ENCODE measurements around the gene IL18R1.

The IL18R1 gene

DNA sequence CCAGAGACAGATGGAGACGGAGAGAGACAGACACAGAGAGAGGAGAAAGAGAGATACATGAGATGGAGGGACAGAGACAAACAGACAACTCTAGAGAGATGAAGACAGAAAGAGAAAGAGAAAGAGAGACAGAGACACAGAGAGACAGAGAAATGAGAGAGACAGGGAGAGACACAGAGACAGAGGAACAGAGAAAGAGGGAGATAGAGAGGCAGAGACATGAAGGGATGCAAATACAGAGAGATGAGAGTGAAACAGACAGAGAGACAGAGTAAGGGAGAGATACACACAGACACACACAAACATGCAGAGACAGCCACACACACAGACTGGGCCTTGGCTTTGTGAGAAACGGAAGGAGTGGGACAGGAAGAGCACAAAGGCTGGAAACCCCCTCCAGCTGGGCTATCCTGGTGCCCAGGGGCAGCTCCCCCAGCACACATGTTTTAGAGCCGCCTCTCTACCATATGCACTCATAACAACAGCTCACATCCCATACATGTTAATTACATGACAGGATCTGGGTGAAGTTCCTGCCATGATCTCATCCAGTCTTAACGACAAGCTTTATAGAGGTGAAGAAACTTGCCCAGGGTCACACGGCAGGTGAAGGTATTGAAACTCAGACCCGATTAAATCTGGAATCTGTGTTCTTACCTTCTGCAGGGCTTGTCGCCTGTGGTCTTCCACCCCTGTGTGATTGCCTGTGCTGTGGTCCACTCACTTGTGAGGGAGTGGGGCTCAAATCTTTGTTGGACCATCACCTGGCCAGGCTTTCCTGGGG is 32.4 kb downstream of the IL18R1 start:
- no peak for DNase-seq (ENCODE audit: low read depth in 2 of 2, low spot score in 1 of 2)

GRCh38 chr2:102391565-102391964 is 36.0 kb downstream of the IL18R1 start:
- DNase-seq (ENCODE audit: low read depth in 2 of 2, low spot score in 1 of 2): no peak

GRCh38 chr2:102392096-102392495 is 36.5 kb downstream of the IL18R1 start:
- DNase-seq (ENCODE audit: low read depth in 2 of 2, low spot score in 1 of 2): no peak

GRCh38 chr2:102392942-102393341 is 37.3 kb downstream of the IL18R1 start:
- no peak for DNase-seq (ENCODE audit: low read depth in 2 of 2, low spot score in 1 of 2)

DNA sequence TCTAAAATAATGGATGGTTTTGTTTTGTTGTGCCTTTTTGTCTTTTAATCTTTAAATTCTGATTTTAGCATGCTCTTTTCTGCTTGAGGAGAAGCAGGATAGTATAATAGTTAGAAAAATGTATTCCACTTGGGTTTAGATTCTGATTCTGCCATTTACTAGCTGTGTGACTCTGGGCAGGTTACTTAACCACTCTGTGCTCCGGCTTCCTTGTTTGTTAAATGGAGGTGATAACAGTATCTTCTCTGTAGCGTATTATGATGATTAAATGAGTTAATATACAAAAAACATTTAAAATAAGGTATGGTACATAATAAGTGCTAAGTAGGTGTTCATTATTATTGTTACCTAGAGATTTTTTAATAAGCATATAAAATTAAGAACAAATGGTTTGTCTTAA is 40.4 kb downstream of the IL18R1 start:
- no peak for DNase-seq (ENCODE audit: low read depth in 2 of 2, low spot score in 1 of 2)

GRCh38 chr2:102397209-102397608 is 41.6 kb downstream of the IL18R1 start:
- DNase-seq (ENCODE audit: low read depth in 2 of 2, low spot score in 1 of 2): no peak

- no peak for DNase-seq (ENCODE audit: low read depth in 2 of 2, low spot score in 1 of 2)
These were observed 44.0 kb downstream of the IL18R1 start for GRCh38 chr2:102399499-102400141.

GRCh38 chr2:102401456-102401855 is 45.9 kb downstream of the IL18R1 start:
- no peak for DNase-seq (ENCODE audit: low read depth in 2 of 2, low spot score in 1 of 2)

DNA sequence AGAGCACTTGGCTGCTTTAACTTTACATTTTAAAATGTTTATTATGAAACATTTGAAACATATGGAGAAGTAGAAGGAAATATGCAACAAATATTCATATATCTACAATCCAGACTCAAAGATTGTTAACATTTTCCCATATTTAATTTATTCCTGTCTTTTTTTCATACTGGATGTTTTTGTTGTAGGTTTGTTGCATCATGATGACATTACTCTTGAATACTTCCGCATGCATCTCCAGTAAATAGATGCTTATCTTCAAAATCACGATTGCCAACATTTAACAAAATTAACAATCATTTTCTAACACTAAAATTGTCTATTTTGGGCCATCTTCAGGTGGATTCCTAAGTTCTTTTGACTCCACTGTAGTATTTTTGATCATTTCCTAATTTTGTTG is 46.3 kb downstream of the IL18R1 start:
- DNase-seq (ENCODE audit: low read depth in 2 of 2, low spot score in 1 of 2): no peak

DNA sequence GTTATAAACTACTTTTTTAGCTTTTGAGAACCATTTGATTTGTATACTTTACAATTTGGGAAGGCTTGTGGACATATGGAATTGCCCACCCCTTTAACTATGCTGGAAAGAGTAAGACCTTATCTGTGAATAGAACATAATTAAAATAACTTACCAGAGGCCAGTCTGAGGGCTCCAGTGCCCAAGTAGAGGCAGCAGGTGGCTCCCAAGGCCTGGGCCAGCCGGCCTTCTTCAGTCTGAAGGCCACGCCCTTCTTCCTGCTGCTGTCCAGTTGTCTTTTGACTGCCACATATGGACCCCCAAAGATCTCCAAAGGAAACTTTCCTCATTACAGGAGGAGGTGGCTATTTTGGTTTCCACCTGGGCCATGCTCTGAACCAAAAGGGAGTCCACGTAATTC is 55.4 kb downstream of the IL18R1 start:
- no peak for DNase-seq (ENCODE audit: low read depth in 2 of 2, low spot score in 1 of 2)

DNA sequence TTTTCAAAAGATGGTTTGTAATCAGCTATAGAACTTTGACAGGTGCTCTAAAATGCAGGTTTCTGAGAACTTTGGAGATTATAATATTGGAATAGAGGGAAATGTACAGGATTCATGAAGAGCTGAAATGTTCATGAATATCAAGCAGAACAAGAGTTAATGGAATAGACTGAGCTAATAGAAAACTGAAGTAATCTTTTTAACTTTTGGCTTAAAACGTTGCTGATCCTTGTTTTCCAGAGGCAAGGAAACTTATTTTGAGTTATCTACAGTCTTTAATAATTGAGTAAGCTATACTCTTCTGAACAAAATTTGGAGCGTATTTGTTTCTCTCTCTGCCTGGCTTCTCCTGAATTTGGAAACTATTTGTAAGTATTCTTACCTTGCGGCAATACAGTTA is 56.6 kb downstream of the IL18R1 start:
- DNase-seq (ENCODE audit: low read depth in 2 of 2, low spot score in 1 of 2): no peak

DNA sequence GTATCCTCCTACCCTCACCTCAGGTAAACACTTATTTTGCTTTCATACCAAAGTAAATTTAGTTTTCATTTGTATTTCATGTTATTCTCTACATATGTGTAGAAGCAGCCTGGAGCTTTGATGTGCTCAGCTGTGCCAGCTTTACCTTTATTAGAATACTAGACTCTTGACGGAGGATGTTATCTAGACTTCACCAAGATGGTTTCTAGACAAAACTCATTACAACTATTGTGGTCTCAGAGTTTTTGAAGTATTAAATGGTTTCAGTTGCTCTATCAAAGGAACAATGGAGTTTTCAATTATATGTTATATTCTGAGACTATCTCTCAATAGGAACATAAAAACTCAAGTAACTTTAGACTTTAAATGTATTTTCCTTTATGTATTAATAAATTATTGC is 62.4 kb downstream of the IL18R1 start:
- no peak for DNase-seq (ENCODE audit: low read depth in 2 of 2, low spot score in 1 of 2)

DNA sequence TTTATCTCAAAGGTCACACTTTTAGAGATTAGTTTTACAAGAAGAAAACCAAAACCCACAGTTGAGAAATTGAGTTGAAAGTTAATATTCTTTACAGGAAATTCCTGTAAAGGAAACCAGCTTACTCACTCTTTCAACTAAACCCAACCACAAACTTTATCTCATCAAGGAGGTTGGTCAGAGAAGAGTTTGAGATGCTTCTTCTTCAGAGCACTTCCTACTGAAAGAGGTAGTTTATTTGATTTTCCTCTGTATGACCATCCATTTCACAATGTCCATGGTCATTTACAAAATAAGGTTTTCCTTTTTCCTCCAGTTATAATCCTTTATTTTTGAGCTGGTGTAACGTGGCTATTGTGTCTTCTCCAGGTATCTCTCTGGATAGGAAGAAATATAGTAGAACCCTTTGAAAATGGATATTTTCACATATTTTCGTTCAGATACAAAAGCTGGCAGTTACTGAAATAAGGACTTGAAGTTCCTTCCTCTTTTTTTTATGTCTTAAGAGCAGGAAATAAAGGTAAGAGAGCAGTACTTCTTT is 62.9 kb downstream of the IL18R1 start:
- no peak for DNase-seq (ENCODE audit: low read depth in 2 of 2, low spot score in 1 of 2)

GRCh38 chr2:102420290-102420689 is 64.7 kb downstream of the IL18R1 start:
- no peak for DNase-seq (ENCODE audit: low read depth in 2 of 2, low spot score in 1 of 2)

GRCh38 chr2:102421890-102422759 is 66.5 kb downstream of the IL18R1 start:
- no peak for DNase-seq (ENCODE audit: low read depth in 2 of 2, low spot score in 1 of 2)

- no peak for DNase-seq (ENCODE audit: low read depth in 2 of 2, low spot score in 1 of 2)
These were observed 67.3 kb downstream of the IL18R1 start, which contains the start of gene IL18RAP for GRCh38 chr2:102422910-102423309. TSS of gene IL18RAP (plus strand) at chr2:102423160. CDS start at chr2:102423278, 118 bp downstream.

GRCh38 chr2:102423368-102423767 is 67.8 kb downstream of the IL18R1 start:
- DNase-seq (ENCODE audit: low read depth in 2 of 2, low spot score in 1 of 2): no peak

DNA sequence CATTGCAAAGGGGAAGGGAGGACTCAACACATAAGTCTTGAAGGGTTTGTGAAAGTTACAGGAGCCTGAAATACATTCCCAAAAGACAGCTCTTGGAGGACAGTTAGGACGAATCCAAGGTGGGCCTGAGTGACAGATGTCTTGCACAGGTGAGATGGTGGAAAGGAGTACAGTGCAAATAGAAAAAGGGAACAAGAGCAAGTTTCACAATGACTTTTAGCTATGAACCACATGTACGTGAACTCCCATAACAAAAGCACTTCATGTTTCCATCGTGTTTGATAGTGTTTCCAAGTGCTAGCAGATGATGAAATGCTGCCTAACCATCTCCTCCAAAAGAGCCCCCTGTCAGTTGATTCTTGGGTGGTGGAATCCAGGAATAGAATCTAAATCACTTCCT is 69.2 kb downstream of the IL18R1 start:
- no peak for DNase-seq (ENCODE audit: low read depth in 2 of 2, low spot score in 1 of 2)

DNA sequence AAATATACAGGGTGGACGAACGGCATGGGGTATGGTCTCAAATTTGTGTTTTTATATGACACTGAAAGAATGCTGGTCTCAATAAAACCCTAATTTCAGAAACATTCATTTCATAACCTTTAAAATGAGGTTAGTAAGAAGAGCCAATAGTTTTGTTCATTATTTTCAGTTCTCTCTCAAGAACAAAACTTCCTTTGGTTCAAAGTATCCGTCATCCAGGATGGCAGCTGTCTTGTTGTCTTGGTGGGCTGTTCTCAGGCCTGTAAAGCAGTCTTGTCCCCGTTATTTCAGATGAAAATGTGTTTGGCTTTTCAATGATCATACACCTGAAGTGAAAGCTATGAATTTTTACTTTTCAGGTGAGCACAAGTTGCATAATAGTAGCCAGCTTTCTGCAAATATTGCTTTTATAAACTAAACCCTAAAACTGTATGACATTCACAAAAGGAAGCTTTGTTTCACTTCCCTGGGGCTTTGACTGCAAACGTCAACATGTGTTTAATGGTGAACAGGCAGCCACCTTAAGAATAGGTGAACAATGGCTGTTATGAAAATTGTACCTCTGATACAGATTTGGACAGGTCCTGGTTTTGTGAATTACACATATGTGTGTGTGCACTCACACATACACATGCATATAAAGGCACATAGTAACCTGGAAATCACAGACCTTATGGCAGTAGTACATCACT is 70.0 kb downstream of the IL18R1 start:
- DNase-seq (ENCODE audit: low read depth in 2 of 2, low spot score in 1 of 2): no peak

DNA sequence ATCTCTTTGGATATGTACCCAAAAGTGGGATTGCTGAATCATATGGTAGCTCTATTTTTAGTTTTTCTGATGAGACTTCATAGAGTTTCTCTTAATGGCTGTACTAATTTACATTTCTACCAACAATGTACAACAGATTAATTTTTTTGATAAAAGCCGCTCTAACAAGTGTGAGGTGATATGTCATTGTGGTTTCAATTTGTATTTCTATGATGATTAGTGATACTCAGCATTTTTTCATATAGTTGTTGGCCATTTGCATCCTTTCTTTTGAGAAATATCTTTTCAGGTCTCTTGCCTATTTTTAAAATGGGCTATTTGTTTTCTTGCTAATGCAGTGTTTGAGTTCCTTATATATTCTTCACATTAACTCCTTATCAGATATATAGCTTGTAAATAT is 71.7 kb downstream of the IL18R1 start:
- no peak for DNase-seq (ENCODE audit: low read depth in 2 of 2, low spot score in 1 of 2)

DNA sequence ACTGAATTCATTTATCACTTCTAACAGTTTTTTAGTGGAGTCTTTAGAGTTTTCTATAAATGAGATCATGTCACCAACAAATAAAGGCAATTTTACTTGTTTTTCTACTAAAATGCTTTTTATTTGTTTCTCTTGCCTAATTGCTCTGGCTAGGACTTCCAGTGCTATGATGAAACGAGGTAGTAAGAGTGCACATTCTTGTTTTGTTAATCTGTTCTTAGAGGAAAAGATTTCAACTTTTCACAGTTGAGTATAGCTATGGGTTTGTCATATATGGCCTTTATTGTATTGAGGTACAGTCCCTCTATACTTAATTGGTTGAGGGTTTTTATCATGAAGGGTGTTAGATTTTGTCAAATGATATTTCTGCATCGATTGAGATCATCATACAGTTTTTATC is 73.0 kb downstream of the IL18R1 start:
- DNase-seq (ENCODE audit: low read depth in 2 of 2, low spot score in 1 of 2): no peak

Data from stimulated activated CD8-positive, alpha-beta memory T cell treated with anti-CD3 and anti-CD28 coated beads, Interleukin-4, amount 100 ng/mL, for 1 hour (primary cell).